Bronchial epithelial cell (primary cell): ENCODE measurements around the gene TNN. TPM values are rescaled to one million over a fixed set of nuclear protein-coding genes. Genes with fewer than 3 reads are reported as not detected.

Experiments
- DNase-seq: peaks from one replicate; pipeline ENCODE4 v3.0.0-alpha.2; 2010; ENCODE audit warnings: low read depth
- FAIRE-seq: peaks from 2 replicates; lab custom pipeline; 2011; peaks lifted over from hg19 to GRCh38; lab: Jason Lieb, UNC
- H3K27me3 ChIP-seq: 2 replicates; pipeline ENCODE4 v1.5.1; 2011; ENCODE audit warnings: low read length; ENCODE audit not compliant: control insufficient read depth, insufficient read depth
- H3K36me3 ChIP-seq: 2 replicates; pipeline ENCODE4 v1.5.1; 2011; ENCODE audit warnings: low read length; ENCODE audit not compliant: control insufficient read depth, insufficient read depth
- H3K4me3 ChIP-seq: 2 replicates; pipeline ENCODE4 v1.5.1; 2011; ENCODE audit warnings: mild to moderate bottlenecking, low read depth, low read length, control low read depth
- CTCF ChIP-seq: IDR thresholded peaks from 2 replicates; pipeline ENCODE4 v1.5.1; 2011; ENCODE audit warnings: mild to moderate bottlenecking, moderate library complexity, low read length, control low read depth, inconsistent platforms; ENCODE audit not compliant: insufficient read depth, severe bottlenecking
- total RNA-seq: library from RNA; depleted of rRNA; stranded (reverse); fragments of >200 nt; gene quantifications from 2 replicates; pipeline ENCODE4 v1.2.1, GENCODE V29; 2014

TNN gene
- total RNA-seq, 1 donor from 2014 or later = not detected

GRCh38 chr1:175118375-175119367 is 51.0 kb downstream of the TNN start:
- Histone ChIP-seq H3K4me3 (no peak overlapping the region), H3K36me3 (no peaks in the 10 kb centered on the region), H3K27me3 (no peaks in the 10 kb centered on the region)
- no peak for TF ChIP-seq CTCF
- DNase-seq (no peak), FAIRE-seq (no peak)

DNA sequence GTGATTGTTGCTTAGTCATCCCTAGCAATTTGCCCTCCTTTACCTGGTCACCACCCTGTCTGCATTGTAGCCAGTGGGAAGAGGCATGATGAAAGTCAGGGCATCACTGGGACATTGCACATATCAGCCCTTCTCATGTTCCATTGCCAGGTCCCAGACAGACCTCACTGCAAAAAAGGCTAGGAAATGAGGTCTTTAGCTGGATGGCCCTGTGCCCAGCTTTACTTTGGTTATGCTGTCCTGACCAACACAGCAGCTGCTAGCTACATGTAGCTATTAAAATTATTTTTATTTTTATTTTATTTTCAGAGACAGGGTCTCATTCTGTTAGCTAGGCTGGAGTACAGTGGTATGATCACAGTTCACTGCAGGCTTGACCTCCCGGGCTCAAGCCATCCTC is 52.9 kb downstream of the TNN start:
- no peak for TF ChIP-seq CTCF
- FAIRE-seq (no peak), DNase-seq (no peak)
- H3K4me3 ChIP-seq = no peak overlapping the region
- H3K27me3 ChIP-seq = no peaks in the 10 kb centered on the region
- H3K36me3 ChIP-seq = no peaks in the 10 kb centered on the region

DNA sequence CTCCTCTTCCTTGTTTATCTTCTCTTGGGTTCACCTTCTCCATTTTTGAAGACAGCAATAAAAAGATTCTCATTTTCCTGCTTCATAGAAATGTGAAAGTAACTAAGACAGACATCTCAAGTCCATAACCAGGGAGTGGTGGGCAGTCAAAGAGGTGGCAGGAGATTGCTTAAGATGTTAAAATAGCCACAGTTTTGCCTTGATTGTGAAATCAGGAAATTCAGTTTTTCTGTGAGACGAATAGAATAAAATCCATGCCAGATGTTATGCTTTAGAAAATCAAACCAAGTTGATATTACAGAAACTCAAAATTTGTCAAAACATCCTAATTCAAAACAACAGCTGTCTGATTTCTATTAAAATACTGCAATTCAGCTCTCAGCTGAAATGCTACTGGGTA is 57.2 kb downstream of the TNN start:
- TF ChIP-seq CTCF = no peak

DNA sequence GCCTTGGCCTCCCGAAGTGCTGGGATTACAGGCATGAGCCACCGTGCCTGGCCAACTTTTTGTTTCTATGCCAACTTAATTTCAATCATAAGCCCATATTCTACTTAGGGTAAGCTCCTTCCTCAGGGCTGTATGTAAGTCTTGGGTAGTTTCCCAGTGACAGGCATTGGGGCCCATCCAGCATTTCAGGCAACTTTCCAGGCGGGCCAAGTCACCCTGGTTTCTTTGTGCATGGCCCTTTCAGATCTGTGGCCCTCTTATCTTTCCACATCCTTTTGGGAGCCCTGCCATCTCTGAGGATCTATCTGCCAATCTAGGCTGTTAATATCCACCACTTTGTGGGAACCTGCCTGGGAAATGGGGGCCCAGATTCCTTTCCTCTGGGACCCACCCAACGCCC is 58.7 kb downstream of the TNN start:
- Histone ChIP-seq H3K4me3 (no peak overlapping the region), H3K36me3 (no peaks in the 10 kb centered on the region), H3K27me3 (no peaks in the 10 kb centered on the region)
- FAIRE-seq (no peak), DNase-seq (no peak)
- no peak for TF ChIP-seq CTCF

More for the DNA sequence above, 57.2 kb downstream of the TNN start:
- no peak for DNase-seq
- FAIRE-seq = no peak
- H3K4me3 ChIP-seq = no peak overlapping the region
- no peaks in the 10 kb centered on the region for H3K27me3 ChIP-seq
- no peaks in the 10 kb centered on the region for H3K36me3 ChIP-seq

GRCh38 chr1:175127565-175127964 is 59.9 kb downstream of the TNN start:
- DNase-seq (no peak), FAIRE-seq (no peak)
- no peak for TF ChIP-seq CTCF
- H3K4me3 ChIP-seq = no peak overlapping the region
- H3K36me3 ChIP-seq = no peaks in the 10 kb centered on the region
- no peaks in the 10 kb centered on the region for H3K27me3 ChIP-seq
